GM18511 (cell line): ENCODE data around the gene ZNF888.
A peak's percentile ranks its signal among the peaks of the same experiment; 100 is the strongest.
"Not testable (repeated sequence)": the region's sequence is repeated elsewhere in the genome, so short reads cannot be mapped to it uniquely, and the experiment has no call there.

ENCODE experiments used
- ATAC-seq: cut with Tn5 transposase; IDR thresholded peaks from one replicate; pipeline ENCODE4 v1.9.1; 2021; ENCODE audit warnings: mild to moderate bottlenecking, moderate library complexity; ENCODE audit not compliant: unreplicated experiment

Gene ZNF888

GRCh38 chr19:52942386-52943133 is 19.3 kb upstream of the ZNF888 start:
- peak; percentile 96 for ATAC-seq

GRCh38 chr19:52941941-52942385 is 18.7 kb upstream of the ZNF888 start:
- ATAC-seq: peak; percentile 40

- ATAC-seq: not testable (repeated sequence)
Measured at GRCh38 chr19:52941523-52941922, 18.3 kb upstream of the ZNF888 start.

- not testable (repeated sequence) for ATAC-seq
Measured at GRCh38 chr19:52940905-52941304, 17.7 kb upstream of the ZNF888 start.

- no peak for ATAC-seq
Measured at GRCh38 chr19:52938761-52939160, 15.5 kb upstream of the ZNF888 start.

GRCh38 chr19:52936954-52937325 is 13.7 kb upstream of the ZNF888 start:
- no peak for ATAC-seq

- ATAC-seq: no peak
Measured at GRCh38 chr19:52936151-52936953, 13.1 kb upstream of the ZNF888 start.

- no peak for ATAC-seq
Measured at GRCh38 chr19:52935434-52935833, 12.2 kb upstream of the ZNF888 start.

GRCh38 chr19:52924641-52925040 is 1.4 kb upstream of the ZNF888 start:
- ATAC-seq: not testable (repeated sequence)

- ATAC-seq: no peak
Measured at GRCh38 chr19:52923778-52924593, 758 bp upstream of the ZNF888 start.

GRCh38 chr19:52917531-52917930 is 5.7 kb downstream of the ZNF888 start:
- ATAC-seq: no peak

- no peak for ATAC-seq
Measured at GRCh38 chr19:52910648-52911047, 12.6 kb downstream of the ZNF888 start.

- not testable (repeated sequence) for ATAC-seq
Measured at GRCh38 chr19:52904052-52904780, 19.0 kb downstream of the ZNF888 start.

GRCh38 chr19:52901842-52902241 is 21.4 kb downstream of the ZNF888 start:
- ATAC-seq: no peak

GRCh38 chr19:52898596-52898995 is 24.6 kb downstream of the ZNF888 start:
- not testable (repeated sequence) for ATAC-seq

- ATAC-seq: no peak
Measured at GRCh38 chr19:52898101-52898500, 25.1 kb downstream of the ZNF888 start.

GRCh38 chr19:52897138-52897935 is 25.9 kb downstream of the ZNF888 start, which contains the start of gene ZNF320:
Gene ZNF320, minus strand, starts transcription at chr19:52897635. Its CDS starts 7,380 bp downstream, at chr19:52890255.
- peak; percentile 98 for ATAC-seq

GRCh38 chr19:52896431-52897137 is 26.6 kb downstream of the ZNF888 start:
- peak; percentile 27 for ATAC-seq

- no peak for ATAC-seq
Measured at GRCh38 chr19:52891336-52891735, 31.9 kb downstream of the ZNF888 start.
